ENCODE data around the gene C1orf159. TPM values are rescaled to one million over a fixed set of nuclear protein-coding genes. Genes with fewer than 3 reads are reported as not detected.

C1orf159 gene
- total and polyA plus RNA-seq, 2 donors (not counting 1 experiment from before 2014, with no cell fraction given), result 23.0 to 25.6 TPM

DNA sequence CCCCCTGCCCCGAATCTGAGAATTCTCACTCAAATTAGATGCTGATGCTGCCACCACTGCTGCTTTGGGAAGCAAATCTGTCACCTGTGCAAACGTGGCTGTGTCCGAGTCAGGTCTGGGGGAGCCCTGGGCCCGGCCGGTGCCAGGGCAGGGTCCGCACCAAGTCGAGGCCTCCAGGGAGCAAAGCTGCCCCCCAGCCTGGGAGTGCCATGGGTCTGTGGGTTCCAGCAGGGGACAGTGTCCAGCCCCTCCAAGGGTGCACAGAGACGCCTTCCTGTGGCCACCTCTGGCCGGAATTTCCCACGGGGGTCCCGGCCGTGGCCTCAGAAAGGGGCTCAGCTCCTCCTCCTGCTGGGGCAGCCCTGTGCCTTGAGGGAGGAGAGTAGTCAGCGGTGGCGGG is 30.1 kb upstream of the C1orf159 start:
- Histone ChIP-seq H3K27me3 (replicated peaks in 1 of 4; ENCODE audit: control extremely low read depth in 1 of 4, control insufficient read depth in 3 of 4, insufficient read depth in 4 of 4, low read length in 3 of 4) (no peaks in the 10 kb centered on the region), H3K9me3 (ENCODE audit: control extremely low read depth in 1 of 3, control insufficient read depth in 2 of 3, insufficient read depth in 1 of 3, low read length in 2 of 3) (no peaks in the 10 kb centered on the region), H2AFZ (ENCODE audit: insufficient read depth, low read depth, low read length, poor library complexity, severe bottlenecking) (no peak overlapping the region), H3K4me3 (ENCODE audit: control extremely low read depth in 1 of 5, extremely low read depth in 1 of 5, insufficient read depth in 1 of 5, low read depth in 2 of 5, low read length in 4 of 5) (no peak overlapping the region), H3K9ac (ENCODE audit: low read length) (no peak overlapping the region), H3K4me2 (replicated peaks; ENCODE audit: low read depth, low read length, poor library complexity, severe bottlenecking) (no peak overlapping the region), H3K36me3 (replicated peaks in 1 of 2; ENCODE audit: control extremely low read depth in 1 of 2, control insufficient read depth in 1 of 2, extremely low read depth in 1 of 2, insufficient read depth in 2 of 2, low read length in 1 of 2) (no peaks in the 10 kb centered on the region), H3K4me1 (ENCODE audit: control insufficient read depth in 2 of 2, insufficient read depth in 2 of 2, low read length in 2 of 2) (peaks cover 33 to 42% of the 10 kb centered on the region in 2 donors), H4K20me1 (ENCODE audit: control insufficient read depth, insufficient read depth, low read length, poor library complexity, severe bottlenecking) (no peaks in the 10 kb centered on the region), H3K79me2 (ENCODE audit: control insufficient read depth, insufficient read depth, low read length) (no peaks in the 10 kb centered on the region), H3K27ac (ENCODE audit: low read length in 2 of 2) (no peak overlapping the region)
- WGBS (ENCODE audit: insufficient coverage), result 90% methylated on average over 14 of the region's 14 CpGs
- CTCF ChIA-PET, result no interaction called here
- TF ChIP-seq, protein P1, sequence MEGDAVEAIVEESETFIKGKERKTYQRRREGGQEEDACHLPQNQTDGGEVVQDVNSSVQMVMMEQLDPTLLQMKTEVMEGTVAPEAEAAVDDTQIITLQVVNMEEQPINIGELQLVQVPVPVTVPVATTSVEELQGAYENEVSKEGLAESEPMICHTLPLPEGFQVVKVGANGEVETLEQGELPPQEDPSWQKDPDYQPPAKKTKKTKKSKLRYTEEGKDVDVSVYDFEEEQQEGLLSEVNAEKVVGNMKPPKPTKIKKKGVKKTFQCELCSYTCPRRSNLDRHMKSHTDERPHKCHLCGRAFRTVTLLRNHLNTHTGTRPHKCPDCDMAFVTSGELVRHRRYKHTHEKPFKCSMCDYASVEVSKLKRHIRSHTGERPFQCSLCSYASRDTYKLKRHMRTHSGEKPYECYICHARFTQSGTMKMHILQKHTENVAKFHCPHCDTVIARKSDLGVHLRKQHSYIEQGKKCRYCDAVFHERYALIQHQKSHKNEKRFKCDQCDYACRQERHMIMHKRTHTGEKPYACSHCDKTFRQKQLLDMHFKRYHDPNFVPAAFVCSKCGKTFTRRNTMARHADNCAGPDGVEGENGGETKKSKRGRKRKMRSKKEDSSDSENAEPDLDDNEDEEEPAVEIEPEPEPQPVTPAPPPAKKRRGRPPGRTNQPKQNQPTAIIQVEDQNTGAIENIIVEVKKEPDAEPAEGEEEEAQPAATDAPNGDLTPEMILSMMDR (IDR thresholded peaks at IDR 0.05), result no peak
- TF ChIP-seq EZH2 (IDR thresholded peaks at IDR 0.05; ENCODE audit: borderline replicate concordance, insufficient read depth, low read depth, low read length, poor library complexity, severe bottlenecking), result no peak
- no peak for DNase-seq
- no peaks in the 10 kb centered on the region for H3K9me3 Mint-ChIP-seq (ENCODE audit: insufficient read depth)
- intact Hi-C loops (cut with micrococcal nuclease), result no loop called here
- POLR2A ChIA-PET, result interaction anchor here (0.8 kb wide), 1 partner anchor 11 kb away, joined by 3 read pairs; no protein-coding TSS in a partner anchor
- peak overlapping the region; percentile 44 for H3K4me3 Mint-ChIP-seq
- H3K27ac Mint-ChIP-seq, result peak overlapping the region; percentile 65
- peaks cover 29% of the 10 kb centered on the region for H3K4me1 Mint-ChIP-seq
- no peak for ATAC-seq (ENCODE audit: low read depth)
- no peaks in the 10 kb centered on the region for H3K27me3 Mint-ChIP-seq

DNA sequence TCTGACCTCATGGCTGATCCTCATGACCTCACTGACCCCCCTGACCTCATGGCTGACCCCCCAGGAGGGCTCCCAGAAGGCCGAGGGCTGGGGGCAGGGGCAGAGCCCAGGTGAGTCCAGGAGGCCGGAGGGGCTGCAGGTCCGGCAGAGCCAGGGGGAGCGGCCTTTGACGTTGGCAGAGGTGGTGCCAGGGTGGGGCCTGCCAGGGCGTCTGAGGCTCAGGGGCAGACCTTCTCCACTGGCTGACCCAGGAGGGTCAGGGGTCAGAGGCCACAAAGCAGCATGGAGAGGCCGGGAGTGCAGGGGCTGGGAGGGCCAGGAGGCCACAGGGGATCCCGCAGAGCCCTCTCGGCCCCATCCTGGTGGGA is 29.6 kb upstream of the C1orf159 start:
- H3K79me2 ChIP-seq (ENCODE audit: control insufficient read depth, insufficient read depth, low read length), result no peaks in the 10 kb centered on the region
- H3K4me1 ChIP-seq (ENCODE audit: control insufficient read depth in 2 of 2, insufficient read depth in 2 of 2, low read length in 2 of 2), result peaks cover 33 to 45% of the 10 kb centered on the region in 2 donors
- Mint-ChIP-seq H3K4me3 (peak overlapping the region; percentile 10), H3K27me3 (no peaks in the 10 kb centered on the region), H3K9me3 (ENCODE audit: insufficient read depth) (no peaks in the 10 kb centered on the region), H3K27ac (peak overlapping the region; percentile 78), H3K4me1 (peaks cover 29% of the 10 kb centered on the region)
- no peak overlapping the region for H3K4me3 ChIP-seq (ENCODE audit: control extremely low read depth in 1 of 5, extremely low read depth in 1 of 5, insufficient read depth in 1 of 5, low read depth in 2 of 5, low read length in 4 of 5)
- H3K27ac ChIP-seq (ENCODE audit: low read length in 2 of 2), result peak overlapping the region in 1 of 2 donors; percentile 98
- H2AFZ ChIP-seq (ENCODE audit: insufficient read depth, low read depth, low read length, poor library complexity, severe bottlenecking), result no peak overlapping the region
- H3K4me2 ChIP-seq (replicated peaks; ENCODE audit: low read depth, low read length, poor library complexity, severe bottlenecking), result peak overlapping the region; percentile 83
- CTCF ChIA-PET, result no interaction called here
- WGBS (ENCODE audit: insufficient coverage), result 96% methylated on average over 9 of the region's 9 CpGs
- H3K9ac ChIP-seq (ENCODE audit: low read length), result no peak overlapping the region
- no peak for DNase-seq
- no peaks in the 10 kb centered on the region for H3K9me3 ChIP-seq (ENCODE audit: control extremely low read depth in 1 of 3, control insufficient read depth in 2 of 3, insufficient read depth in 1 of 3, low read length in 2 of 3)
- POLR2A ChIA-PET, result interaction anchor here (0.8 kb wide), 1 partner anchor 12 kb away, joined by 3 read pairs; no protein-coding TSS in a partner anchor
- H4K20me1 ChIP-seq (ENCODE audit: control insufficient read depth, insufficient read depth, low read length, poor library complexity, severe bottlenecking), result no peaks in the 10 kb centered on the region
- TF ChIP-seq, protein P1 (IDR thresholded peaks at IDR 0.05), result no peak
- TF ChIP-seq EZH2 (IDR thresholded peaks at IDR 0.05; ENCODE audit: borderline replicate concordance, insufficient read depth, low read depth, low read length, poor library complexity, severe bottlenecking), result no peak
- no peaks in the 10 kb centered on the region for H3K36me3 ChIP-seq (replicated peaks in 1 of 2; ENCODE audit: control extremely low read depth in 1 of 2, control insufficient read depth in 1 of 2, extremely low read depth in 1 of 2, insufficient read depth in 2 of 2, low read length in 1 of 2)
- H3K27me3 ChIP-seq (replicated peaks in 1 of 4; ENCODE audit: control extremely low read depth in 1 of 4, control insufficient read depth in 3 of 4, insufficient read depth in 4 of 4, low read length in 3 of 4), result no peaks in the 10 kb centered on the region
- intact Hi-C loops (cut with micrococcal nuclease), result loop anchor here (2.0 kb wide), 1 partner anchor 27 kb away; the partner anchor contains the start of gene TTLL10
- no peak for ATAC-seq (ENCODE audit: low read depth)
